ENCODE measurements around the gene SPACDR. TPM values are rescaled to one million over a fixed set of nuclear protein-coding genes. Genes with fewer than 3 reads are reported as not detected.
A peak's percentile ranks its signal among the peaks of the same experiment; 100 is the strongest.

SPACDR gene
- polyA plus RNA-seq, 1 donor from 2014 or later: not detected

GRCh38 chr7:100476101-100476780 is 12.2 kb upstream of the SPACDR start:
- peak overlapping the region; percentile 96 for H3K4me3 ChIP-seq (ENCODE audit: low read length)
- H3K36me3 ChIP-seq (ENCODE audit: insufficient read depth, low read length): no peaks in the 10 kb centered on the region

GRCh38 chr7:100475549-100475948 is 11.5 kb upstream of the SPACDR start:
- Histone ChIP-seq H3K27ac (ENCODE audit: low read length) (no peak overlapping the region), H3K9ac (ENCODE audit: low read length) (no peak overlapping the region), H2AFZ (ENCODE audit: low read depth, low read length) (no peak overlapping the region), H3K27me3 (ENCODE audit: insufficient read depth, low read depth, low read length) (no peaks in the 10 kb centered on the region), H3K9me2 (ENCODE audit: insufficient read depth, low read length) (no peaks in the 10 kb centered on the region), H3F3A (ENCODE audit: insufficient read depth, low read length, poor library complexity, severe bottlenecking) (no peaks in the 10 kb centered on the region), H3K4me2 (ENCODE audit: low read length) (no peak overlapping the region), H4K20me1 (ENCODE audit: insufficient read depth) (no peaks in the 10 kb centered on the region), H3K36me3 (ENCODE audit: insufficient read depth, low read length) (no peaks in the 10 kb centered on the region), H3K9me3 (ENCODE audit: low read length) (no peaks in the 10 kb centered on the region), H3K4me3 (ENCODE audit: low read length) (no peak overlapping the region), H3K79me2 (replicated peaks; ENCODE audit: insufficient read depth, low read length) (no peaks in the 10 kb centered on the region)
- no peak for TF ChIP-seq TAF1 (IDR thresholded peaks at IDR 0.05; ENCODE audit: low read depth)

More at GRCh38 chr7:100476101-100476780, 12.2 kb upstream of the SPACDR start:
- Histone ChIP-seq H3K9me2 (ENCODE audit: insufficient read depth, low read length) (no peaks in the 10 kb centered on the region), H3F3A (ENCODE audit: insufficient read depth, low read length, poor library complexity, severe bottlenecking) (no peaks in the 10 kb centered on the region), H3K79me2 (replicated peaks; ENCODE audit: insufficient read depth, low read length) (no peaks in the 10 kb centered on the region), H3K27me3 (ENCODE audit: insufficient read depth, low read depth, low read length) (no peaks in the 10 kb centered on the region), H2AFZ (ENCODE audit: low read depth, low read length) (no peak overlapping the region), H3K4me2 (ENCODE audit: low read length) (no peak overlapping the region), H3K9ac (ENCODE audit: low read length) (no peak overlapping the region), H4K20me1 (ENCODE audit: insufficient read depth) (no peaks in the 10 kb centered on the region), H3K27ac (ENCODE audit: low read length) (no peak overlapping the region), H3K9me3 (ENCODE audit: low read length) (no peaks in the 10 kb centered on the region)
- TF ChIP-seq REST (IDR thresholded peaks at IDR 0.05; ENCODE audit: borderline replicate concordance): no peak
- no peak for TF ChIP-seq CTCF (IDR thresholded peaks at IDR 0.05; ENCODE audit: poor library complexity, severe bottlenecking)
- TF ChIP-seq EZH2 (IDR thresholded peaks at IDR 0.05; ENCODE audit: borderline replicate concordance, insufficient read depth, low read length, poor library complexity, severe bottlenecking): no peak
- no peak for TF ChIP-seq EP300 (conservative IDR thresholded peaks at IDR 0.05; ENCODE audit: poor library complexity, severe bottlenecking)
- no peak for TF ChIP-seq POLR2AphosphoS5 (IDR thresholded peaks at IDR 0.05)
- TF ChIP-seq RAD21 (conservative IDR thresholded peaks at IDR 0.05): no peak
- TF ChIP-seq MXI1 (conservative IDR thresholded peaks at IDR 0.05; ENCODE audit: poor library complexity, severe bottlenecking): no peak
- TF ChIP-seq TAF1 (IDR thresholded peaks at IDR 0.05; ENCODE audit: low read depth): no peak
- TF ChIP-seq SMC3 (conservative IDR thresholded peaks at IDR 0.05; ENCODE audit: poor library complexity): no peak

Measured in neural cell (in vitro differentiated cells).